Neural progenitor cell (in vitro differentiated cells): Measurements from ENCODE around the gene FAF1. TPM values are rescaled to one million over a fixed set of nuclear protein-coding genes. Genes with fewer than 3 reads are reported as not detected.

Experiments used
- DNase-seq: peaks from one replicate; pipeline ENCODE4 v3.0.0-alpha.2; 2016; ENCODE audit warnings: low spot score
- H2AFZ ChIP-seq: fragments of 200-600 bp; sonication (generic); replicated peaks from 2 replicates; pipeline ENCODE4 v1.6.1; 2016; ENCODE audit warnings: antibody characterized with exemption
- H3F3A ChIP-seq: fragments of 200-600 bp; sonication (generic); 2 replicates; pipeline ENCODE4 v1.6.1; 2016; ENCODE audit warnings: antibody characterized with exemption, low read depth
- H3K27ac ChIP-seq: fragments of 200-600 bp; sonication (generic); 2 replicates; pipeline ENCODE4 v1.5.1; 2016; ENCODE audit warnings: mild to moderate bottlenecking
- H3K27me3 ChIP-seq: fragments of 200-600 bp; sonication (generic); 2 replicates; pipeline ENCODE4 v1.6.1; 2016; ENCODE audit warnings: mild to moderate bottlenecking, moderate library complexity
- H3K36me3 ChIP-seq: fragments of 200-600 bp; sonication (generic); 2 replicates; pipeline ENCODE4 v1.5.1; 2016
- H3K4me1 ChIP-seq: fragments of 200-600 bp; sonication (generic); 2 replicates; pipeline ENCODE4 v1.6.1; 2016; ENCODE audit warnings: mixed run types
- H3K4me2 ChIP-seq: fragments of 200-600 bp; sonication (generic); 2 replicates; pipeline ENCODE4 v1.6.1; 2016
- H3K4me3 ChIP-seq: fragments of 200-600 bp; sonication (generic); 2 replicates; pipeline ENCODE4 v1.5.1; 2016
- H3K79me2 ChIP-seq: fragments of 200-600 bp; sonication (generic); 2 replicates; pipeline ENCODE4 v1.6.1; 2016; ENCODE audit warnings: low read depth
- H3K9ac ChIP-seq: fragments of 200-600 bp; sonication (generic); 2 replicates; pipeline ENCODE4 v1.6.1; 2016
- H3K9me3 ChIP-seq: fragments of 200-600 bp; sonication (generic); 2 replicates; pipeline ENCODE4 v1.5.1; 2016; ENCODE audit warnings: low read depth
- H4K20me1 ChIP-seq: fragments of 200-600 bp; sonication (generic); 2 replicates; pipeline ENCODE4 v1.6.1; 2016; ENCODE audit warnings: low read depth
- H3K27ac Mint-ChIP-seq: 3 replicates; pipeline ENCODE4 v1.8.0; 2021; ENCODE audit warnings: mixed read lengths
- H3K27me3 Mint-ChIP-seq: 2 replicates; pipeline ENCODE4 v1.8.0; 2022; ENCODE audit warnings: low read depth, mild to moderate bottlenecking, inconsistent platforms, moderate library complexity, mixed read lengths; ENCODE audit not compliant: insufficient read depth
- H3K36me3 Mint-ChIP-seq: 3 replicates; pipeline ENCODE4 v1.8.0; 2021; ENCODE audit warnings: mixed read lengths
- H3K4me1 Mint-ChIP-seq: 3 replicates; pipeline ENCODE4 v1.8.0; 2021; ENCODE audit warnings: mixed read lengths
- H3K4me3 Mint-ChIP-seq: 3 replicates; pipeline ENCODE4 v1.8.0; 2021; ENCODE audit warnings: mild to moderate bottlenecking, moderate library complexity, mixed read lengths
- H3K9me3 Mint-ChIP-seq: 3 replicates; pipeline ENCODE4 v1.8.0; 2020; ENCODE audit warnings: mixed read lengths
- CTCF ChIP-seq: fragments of 200-600 bp; sonication (generic); IDR thresholded peaks from 2 replicates; pipeline ENCODE4 v1.5.1; 2017; ENCODE audit warnings: antibody characterized with exemption, mild to moderate bottlenecking
- EZH2 ChIP-seq: fragments of 200-600 bp; sonication (generic); IDR thresholded peaks from 2 replicates; pipeline ENCODE4 v1.6.1; 2017; ENCODE audit warnings: antibody characterized with exemption, mild to moderate bottlenecking, moderate library complexity
- EZH2phosphoT487 ChIP-seq: fragments of 200-600 bp; sonication (generic); IDR thresholded peaks from 2 replicates; pipeline ENCODE4 v1.6.1; 2017; ENCODE audit warnings: antibody characterized with exemption
- total RNA-seq: library from RNA; depleted of rRNA; stranded (reverse); fragments of >200 nt; gene quantifications from 2 replicates; pipeline ENCODE4 v1.2.3, GENCODE V29; 2015; ENCODE audit warnings: low replicate concordance

FAF1 gene
- total RNA-seq, 1 donor from 2014 or later: 103 TPM

GRCh38 chr1:50836117-50836516 is 124.0 kb downstream of the FAF1 start:
- peaks cover 13% of the 10 kb centered on the region for H3K9me3 Mint-ChIP-seq
- Histone ChIP-seq H3K27ac (no peak overlapping the region), H3K4me2 (no peak overlapping the region), H3K79me2 (peaks cover 4% of the 10 kb centered on the region), H3K27me3 (no peaks in the 10 kb centered on the region), H3K9me3 (no peaks in the 10 kb centered on the region), H3K4me3 (no peak overlapping the region), H2AFZ (no peak overlapping the region), H3K9ac (no peak overlapping the region), H3K36me3 (no peaks in the 10 kb centered on the region), H3F3A (no peaks in the 10 kb centered on the region), H4K20me1 (no peaks in the 10 kb centered on the region), H3K4me1 (no peaks in the 10 kb centered on the region)
- H3K36me3 Mint-ChIP-seq: peaks cover 8% of the 10 kb centered on the region
- no peak overlapping the region for H3K27ac Mint-ChIP-seq
- DNase-seq: no peak
- H3K4me1 Mint-ChIP-seq: no peaks in the 10 kb centered on the region
- TF ChIP-seq EZH2 (no peak), EZH2phosphoT487 (no peak), CTCF (no peak)
- H3K27me3 Mint-ChIP-seq: no peaks in the 10 kb centered on the region
- H3K4me3 Mint-ChIP-seq: no peak overlapping the region

GRCh38 chr1:50833216-50833615 is 126.9 kb downstream of the FAF1 start:
- Histone ChIP-seq H3K4me3 (no peak overlapping the region), H3K79me2 (peaks cover 14% of the 10 kb centered on the region), H3F3A (no peaks in the 10 kb centered on the region), H3K27me3 (no peaks in the 10 kb centered on the region), H4K20me1 (no peaks in the 10 kb centered on the region), H3K4me2 (no peak overlapping the region), H3K27ac (no peak overlapping the region), H3K9ac (no peak overlapping the region), H2AFZ (no peak overlapping the region), H3K4me1 (no peaks in the 10 kb centered on the region), H3K36me3 (no peaks in the 10 kb centered on the region), H3K9me3 (no peaks in the 10 kb centered on the region)
- Mint-ChIP-seq H3K9me3 (peaks cover 16% of the 10 kb centered on the region), H3K27ac (no peak overlapping the region), H3K4me3 (no peak overlapping the region), H3K27me3 (no peaks in the 10 kb centered on the region), H3K4me1 (no peaks in the 10 kb centered on the region), H3K36me3 (peaks cover 11% of the 10 kb centered on the region)
- TF ChIP-seq EZH2: no peak
- no peak for TF ChIP-seq EZH2phosphoT487
- no peak for TF ChIP-seq CTCF
- DNase-seq: no peak

GRCh38 chr1:50832167-50832566 is 127.9 kb downstream of the FAF1 start:
- DNase-seq: no peak
- peaks cover 13% of the 10 kb centered on the region for H3K9me3 Mint-ChIP-seq

More at GRCh38 chr1:50832167-50832566, 127.9 kb downstream of the FAF1 start:
- Histone ChIP-seq H2AFZ (no peak overlapping the region), H3K27me3 (no peaks in the 10 kb centered on the region), H3K79me2 (peaks cover 14% of the 10 kb centered on the region), H3K4me1 (no peaks in the 10 kb centered on the region), H3K9me3 (no peaks in the 10 kb centered on the region), H4K20me1 (no peaks in the 10 kb centered on the region), H3K9ac (no peak overlapping the region), H3K4me3 (no peak overlapping the region), H3K27ac (no peak overlapping the region), H3K4me2 (no peak overlapping the region), H3K36me3 (no peaks in the 10 kb centered on the region), H3F3A (no peaks in the 10 kb centered on the region)
- peaks cover 10% of the 10 kb centered on the region for H3K36me3 Mint-ChIP-seq
- no peaks in the 10 kb centered on the region for H3K4me1 Mint-ChIP-seq
- H3K27ac Mint-ChIP-seq: no peak overlapping the region
- TF ChIP-seq EZH2phosphoT487: no peak
- TF ChIP-seq EZH2: no peak
- TF ChIP-seq CTCF: no peak
- H3K4me3 Mint-ChIP-seq: no peak overlapping the region
- H3K27me3 Mint-ChIP-seq: no peaks in the 10 kb centered on the region
